NCI-H2081 treated with DMSO at 0.1 percent for 48 hours (cell line): Measurements from ENCODE around the gene DENND10.
"Not testable (repeated sequence)": the region's sequence is repeated elsewhere in the genome, so short reads cannot be mapped to it uniquely, and the experiment has no call there.

Experiments
- DNase-seq: peaks from one replicate; lab custom pipeline; 2025; lab: John Stamatoyannopoulos, UW

The DENND10 gene

GRCh38 chr10:119098576-119098975 is 5.3 kb upstream of the DENND10 start:
- DNase-seq, result no peak

GRCh38 chr10:119100434-119101238 is 3.3 kb upstream of the DENND10 start:
- no peak for DNase-seq

GRCh38 chr10:119101366-119102098 is 2.4 kb upstream of the DENND10 start:
- no peak for DNase-seq

- DNase-seq, result no peak
Measured at GRCh38 chr10:119103241-119103902, 541 bp upstream of the DENND10 start.

- DNase-seq, result no peak
Measured at GRCh38 chr10:119104654-119105015, 722 bp downstream of the DENND10 start.

- DNase-seq, result no peak
Measured at GRCh38 chr10:119105155-119105554, 1.2 kb downstream of the DENND10 start.

GRCh38 chr10:119105899-119106298 is 2.0 kb downstream of the DENND10 start:
- DNase-seq, result not testable (repeated sequence)

GRCh38 chr10:119107106-119107505 is 3.2 kb downstream of the DENND10 start:
- DNase-seq, result not testable (repeated sequence)

GRCh38 chr10:119107771-119108170 is 3.9 kb downstream of the DENND10 start:
- not testable (repeated sequence) for DNase-seq

- DNase-seq, result no peak
Measured at GRCh38 chr10:119112056-119112455, 8.1 kb downstream of the DENND10 start.

- DNase-seq, result no peak
Measured at GRCh38 chr10:119113751-119114732, 10.1 kb downstream of the DENND10 start.

GRCh38 chr10:119115926-119116325 is 12.0 kb downstream of the DENND10 start:
- DNase-seq, result no peak

- DNase-seq, result no peak
Measured at GRCh38 chr10:119116326-119116951, 12.5 kb downstream of the DENND10 start.

- DNase-seq, result no peak
Measured at GRCh38 chr10:119118231-119118630, 14.3 kb downstream of the DENND10 start.

GRCh38 chr10:119119400-119119799 is 15.5 kb downstream of the DENND10 start:
- DNase-seq, result no peak

- no peak for DNase-seq
Measured at GRCh38 chr10:119120413-119120867, 16.5 kb downstream of the DENND10 start.

GRCh38 chr10:119120875-119121274 is 17.0 kb downstream of the DENND10 start:
- no peak for DNase-seq

- no peak for DNase-seq
Measured at GRCh38 chr10:119125942-119126341, 22.0 kb downstream of the DENND10 start.

GRCh38 chr10:119129721-119130120 is 25.8 kb downstream of the DENND10 start:
- no peak for DNase-seq

- no peak for DNase-seq
Measured at GRCh38 chr10:119131512-119132240, 27.8 kb downstream of the DENND10 start.
